Muscle of leg (tissue), 9 donors: ENCODE results near the gene ADAR. TPM values are rescaled to one million over a fixed set of nuclear protein-coding genes. Genes with fewer than 3 reads are reported as not detected.

Experiments used
- polyA plus RNA-seq, 8 donors: library from polyadenylated mRNA; unstranded; fragments of 120-200 nt; gene quantifications; one replicate each; pipeline versions ENCODE4 v1.2.1 to v1.2.3, GENCODE V29; 2013; ENCODE audit warnings: inconsistent platforms in 1 of 8, low replicate concordance in 1 of 8; ENCODE audit not compliant: insufficient read length in 8 of 8, insufficient read depth in 1 of 8
- total RNA-seq: library from RNA; stranded (reverse); fragments of 120-200 nt; gene quantifications from one replicate; pipeline ENCODE4 v1.2.4, GENCODE V29; 2013

Gene ADAR
- total and polyA plus RNA-seq, 9 donors: 38.6 to 71.9 (median 52.6) TPM

Other genes starting within 250 kb of the ADAR start
- gene IL6R, start 202.8 kb downstream of the ADAR start, total RNA-seq: 5.6 TPM
- 1 to 10 TPM; 2.7 to 7.6 (median 5.1) TPM for gene IL6R, start 202.8 kb downstream of the ADAR start, polyA plus RNA-seq
- gene TDRD10, start 106.0 kb downstream of the ADAR start, total RNA-seq: 0.98 TPM
- gene TDRD10, start 106.0 kb downstream of the ADAR start, polyA plus RNA-seq: 1 to 10 TPM; 1.0 to 3.7 (median 1.7) TPM
- 8.2 TPM for gene SHE, start 105.8 kb downstream of the ADAR start, total RNA-seq
- gene SHE, start 105.8 kb downstream of the ADAR start, polyA plus RNA-seq: 10 to 100 TPM in 1 of 8 donors, 1 to 10 TPM in 7; 7.3 to 10.4 (median 8.5) TPM
- 21.8 TPM for gene UBE2Q1, start 49.5 kb downstream of the ADAR start, total RNA-seq
- 10 to 100 TPM; 46.5 to 73.4 (median 68.2) TPM for gene UBE2Q1, start 49.5 kb downstream of the ADAR start, polyA plus RNA-seq
- gene CHRNB2, start 40.4 kb downstream of the ADAR start, total RNA-seq: 0.09 TPM
- gene CHRNB2, start 40.4 kb downstream of the ADAR start, polyA plus RNA-seq: 1 to 10 TPM in 1 of 8 donors, under 1 TPM in 7; 0.06 to 1.1 (median 0.22) TPM